Ovary (tissue), 9 donors: ENCODE results near the gene KDM6A. TPM values are rescaled to one million over a fixed set of nuclear protein-coding genes. Genes with fewer than 3 reads are reported as not detected.

Experiments
- DNase-seq, 5 donors: peaks; one replicate each; pipeline ENCODE4 v3.0.0-alpha.2; 2019 to 2020
- H3K27ac ChIP-seq, 2 donors: fragments of 200-600 bp; one replicate each; pipeline versions ENCODE4 v1.5.1 to v1.8.0; 2019 to 2022
- H3K27me3 ChIP-seq: fragments of 200-600 bp; one replicate; pipeline ENCODE4 v1.8.0; 2022
- H3K36me3 ChIP-seq: fragments of 200-600 bp; sonication (generic); one replicate; pipeline ENCODE4 v1.5.1; 2019
- H3K4me1 ChIP-seq: one replicate; pipeline ENCODE4 v1.8.1; 2013; ENCODE audit warnings: mild to moderate bottlenecking, moderate library complexity; ENCODE audit not compliant: insufficient read depth
- H3K4me3 ChIP-seq: fragments of 200-600 bp; sonication (generic); one replicate; pipeline ENCODE4 v1.5.1; 2017
- H3K9me3 ChIP-seq, 2 donors: fragments of 200-600 bp in 1 of 2; sonication (generic) in 1 of 2; one replicate each; pipeline versions ENCODE4 v1.5.1 to v1.8.1; 2013 to 2019; ENCODE audit warnings: mild to moderate bottlenecking in 1 of 2, moderate library complexity in 1 of 2
- CTCF ChIP-seq, 3 donors: fragments of 450-650 bp in 2 of 3; fragments of 200-600 bp in 1 of 3; IDR thresholded peaks; one replicate each; pipeline versions ENCODE4 v1.5.1 to v1.8.0; 2016 to 2022; ENCODE audit warnings: antibody characterized with exemption in 3 of 3, mild to moderate bottlenecking in 1 of 3
- EP300 ChIP-seq: sonication (generic); formaldehyde crosslinking; IDR thresholded peaks from one replicate; pipeline ENCODE4 v1.6.1; 2017; ENCODE audit warnings: antibody characterized with exemption
- POLR2A ChIP-seq: fragments of 450-650 bp; IDR thresholded peaks from one replicate; pipeline ENCODE4 v1.6.1; 2017; ENCODE audit warnings: antibody characterized with exemption, mild to moderate bottlenecking, moderate library complexity
- whole genome bisulfite sequencing, 3 donors: extraction: QIAGEN DNeasy Blood & Tissue Kit in 1 of 3; methylation state at CpG; one replicate each; pipeline versions ENCODE4 v1.1.5 to v1.1.7; 2013 to 2017; 5-methylcytosine and 5-hydroxymethylcytosine counted together
- intact Hi-C, 4 donors: fragments of 100-400 bp; cut with DNase I; formaldehyde crosslinking; loops; one replicate each; pipeline versions ENCODE4 v1.11.0 to v1.15.1; 2022 to 2023
- polyA plus RNA-seq, 2 donors: library from polyadenylated mRNA; stranded (reverse); fragments of 200-250 nt in 1 of 2; fragments of 350-450 nt in 1 of 2; fragmentation: Illumina TruSeq in 1 of 2; extraction: RNeasy Lipid Tissue Mini Kit (QIAGEN cat#74804) in 1 of 2; gene quantifications; one replicate each; pipeline ENCODE4 v1.2.3, GENCODE V29; 2013 to 2014
- total RNA-seq, 7 donors: library from RNA; depleted of rRNA in 2 of 7; stranded (reverse); fragments of >200 nt in 2 of 7; fragmentation: NEBNext Ultra II Directional in 3 of 7; extraction: Animal tissue kit (Norgen Biotek cat#: 25700) in 3 of 7; gene quantifications; one replicate each; pipeline versions ENCODE4 v1.1.0 to v1.2.4, GENCODE V29; 2016 to 2023
- donor health status: DM: no; HTN: no; CAD: no; lungs with moderate emphysema.
- donor health status: DM: no; HTN: no; CAD: no.
- donor health status: Bipolar disorder and iron deficiency.
- donor health status: DM: yes; HTN: yes; CAD: no.
- donor health status: DM: no; HTN: no; CAD: no.
- donor health status: DM: yes; HTN: yes; CAD: no.

The KDM6A gene
- total and polyA plus RNA-seq, 9 donors = 19.8 to 56.2 (median 42.1) TPM

GRCh38 chrX:44974451-44974850, 101.5 kb downstream of the KDM6A start:
- Histone ChIP-seq H3K27ac (no peak overlapping the region), H3K9me3 (peaks cover 0 to 5% of the 10 kb centered on the region in 2 donors), H3K36me3 (no peaks in the 10 kb centered on the region), H3K27me3 (no peaks in the 10 kb centered on the region), H3K4me1 (no peaks in the 10 kb centered on the region), H3K4me3 (no peak overlapping the region)
- no peak for DNase-seq
- WGBS, 3 donors = 22 to 51% (median 35%) methylated on average over 2 of the region's 2 CpGs
- TF ChIP-seq EP300 = no peak
- no peak for TF ChIP-seq CTCF (IDR thresholded peaks at IDR 0.05)
- TF ChIP-seq POLR2A = no peak
- intact Hi-C loops = no loop called here

- Histone ChIP-seq H3K9me3 (peaks cover 0 to 5% of the 10 kb centered on the region in 2 donors), H3K27ac (no peak overlapping the region), H3K4me1 (no peaks in the 10 kb centered on the region), H3K27me3 (no peaks in the 10 kb centered on the region), H3K4me3 (no peak overlapping the region), H3K36me3 (no peaks in the 10 kb centered on the region)
- no peak for TF ChIP-seq CTCF (IDR thresholded peaks at IDR 0.05)
- TF ChIP-seq EP300 = no peak
- no peak for TF ChIP-seq POLR2A
- no peak for DNase-seq
- intact Hi-C loops = no loop called here
These were observed 102.8 kb downstream of the KDM6A start for GRCh38 chrX:44975666-44976263.

GRCh38 chrX:44978976-44979375, 106.0 kb downstream of the KDM6A start:
- no peaks in the 10 kb centered on the region for H3K36me3 ChIP-seq
- DNase-seq = no peak
- intact Hi-C loops = no loop called here
- no peaks in the 10 kb centered on the region for H3K27me3 ChIP-seq
- peaks cover 0 to 5% of the 10 kb centered on the region in 2 donors for H3K9me3 ChIP-seq
- H3K4me1 ChIP-seq = no peaks in the 10 kb centered on the region
- H3K4me3 ChIP-seq = no peak overlapping the region
- no peak overlapping the region for H3K27ac ChIP-seq
- 93 to 99% (median 96%) methylated on average over 3 of the region's 3 CpGs for WGBS, 3 donors
- TF ChIP-seq EP300 = no peak
- TF ChIP-seq POLR2A = no peak
- TF ChIP-seq CTCF (IDR thresholded peaks at IDR 0.05) = no peak

DNA sequence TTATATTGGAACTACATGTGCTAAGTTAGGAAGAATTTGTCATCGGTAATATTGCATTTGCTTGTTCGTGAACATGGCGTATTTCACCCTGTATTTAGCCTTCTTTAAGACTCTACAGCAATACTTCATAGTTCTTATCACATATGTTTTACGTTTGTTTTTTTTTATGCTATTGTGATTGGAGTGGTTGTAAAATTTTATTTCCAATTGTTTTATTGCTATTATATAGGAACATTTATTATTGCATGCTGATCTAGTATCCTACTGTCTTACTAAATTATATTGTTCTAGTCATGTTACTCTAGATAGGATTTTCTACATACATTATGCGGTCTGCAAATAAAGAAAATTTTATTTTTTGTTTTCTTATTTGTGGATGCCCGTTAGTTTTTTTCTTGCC, 107.4 kb downstream of the KDM6A start:
- intact Hi-C loops = no loop called here
- H3K27ac ChIP-seq = no peak overlapping the region
- H3K4me3 ChIP-seq = no peak overlapping the region
- no peak for DNase-seq
- TF ChIP-seq CTCF (IDR thresholded peaks at IDR 0.05) = no peak
- TF ChIP-seq POLR2A = no peak
- no peak for TF ChIP-seq EP300
- 96 to 99% (median 98%) methylated on average over 6 of the region's 6 CpGs for WGBS, 3 donors
- H3K9me3 ChIP-seq = peaks cover 0 to 5% of the 10 kb centered on the region in 2 donors
- no peaks in the 10 kb centered on the region for H3K4me1 ChIP-seq
- H3K36me3 ChIP-seq = no peaks in the 10 kb centered on the region
- H3K27me3 ChIP-seq = no peaks in the 10 kb centered on the region
